Glomerular endothelial cell (primary cell): ENCODE results near the gene ZSCAN9. TPM values are rescaled to one million over a fixed set of nuclear protein-coding genes. Genes with fewer than 3 reads are reported as not detected.

ENCODE experiments used
- DNase-seq: peaks from one replicate; pipeline ENCODE4 v3.0.0-alpha.2; 2011; ENCODE audit warnings: low read depth, low spot score; ENCODE audit errors: extremely low read depth
- total RNA-seq: library from RNA; depleted of rRNA; stranded (reverse); fragments of >200 nt; gene quantifications from 2 replicates; pipeline ENCODE4 v1.2.3, GENCODE V29; 2015

Gene ZSCAN9
- total RNA-seq, 1 donor from 2014 or later, result 18.6 TPM

DNA sequence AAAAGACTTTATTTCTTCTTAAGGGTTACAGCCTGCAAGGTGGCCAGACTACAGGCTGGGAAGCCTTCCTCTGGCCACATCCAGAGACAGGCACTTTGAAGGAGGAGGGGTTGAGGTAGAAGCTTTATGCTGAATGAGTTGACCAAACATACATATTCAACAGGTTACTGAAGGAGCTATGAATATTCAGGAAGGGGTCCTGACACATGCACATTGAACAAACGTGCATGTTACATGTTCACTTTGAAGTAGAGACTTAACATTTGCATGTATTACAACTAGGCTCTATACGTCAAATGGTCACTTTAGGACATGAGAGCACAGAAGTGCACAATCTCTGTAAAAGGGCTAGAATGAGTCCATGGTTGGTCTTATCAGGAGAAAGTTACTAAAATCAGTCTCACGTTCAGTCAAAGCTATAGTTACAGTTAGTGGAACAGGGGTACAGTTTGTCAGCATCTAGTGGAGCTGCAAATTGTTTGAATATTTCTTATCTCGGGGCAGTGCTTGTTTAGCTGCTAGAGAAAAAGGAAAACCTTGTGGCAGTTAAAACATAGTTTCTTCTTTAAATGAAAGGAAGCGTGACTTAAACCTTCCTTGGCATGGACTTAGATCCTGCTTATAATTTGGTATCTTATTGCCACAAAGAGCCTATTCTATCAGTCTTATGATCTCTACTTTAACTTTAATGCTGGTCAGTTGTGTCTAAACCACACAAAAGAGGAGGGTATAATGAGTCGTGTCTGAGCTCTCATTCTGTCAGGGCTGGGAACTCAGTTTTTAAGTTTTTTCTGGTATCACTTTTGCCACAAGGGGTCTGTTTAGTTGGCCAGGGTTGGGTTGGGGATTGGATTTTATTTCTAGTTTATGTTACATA is 4.6 kb upstream of the ZSCAN9 start:
- no peak for DNase-seq

DNA sequence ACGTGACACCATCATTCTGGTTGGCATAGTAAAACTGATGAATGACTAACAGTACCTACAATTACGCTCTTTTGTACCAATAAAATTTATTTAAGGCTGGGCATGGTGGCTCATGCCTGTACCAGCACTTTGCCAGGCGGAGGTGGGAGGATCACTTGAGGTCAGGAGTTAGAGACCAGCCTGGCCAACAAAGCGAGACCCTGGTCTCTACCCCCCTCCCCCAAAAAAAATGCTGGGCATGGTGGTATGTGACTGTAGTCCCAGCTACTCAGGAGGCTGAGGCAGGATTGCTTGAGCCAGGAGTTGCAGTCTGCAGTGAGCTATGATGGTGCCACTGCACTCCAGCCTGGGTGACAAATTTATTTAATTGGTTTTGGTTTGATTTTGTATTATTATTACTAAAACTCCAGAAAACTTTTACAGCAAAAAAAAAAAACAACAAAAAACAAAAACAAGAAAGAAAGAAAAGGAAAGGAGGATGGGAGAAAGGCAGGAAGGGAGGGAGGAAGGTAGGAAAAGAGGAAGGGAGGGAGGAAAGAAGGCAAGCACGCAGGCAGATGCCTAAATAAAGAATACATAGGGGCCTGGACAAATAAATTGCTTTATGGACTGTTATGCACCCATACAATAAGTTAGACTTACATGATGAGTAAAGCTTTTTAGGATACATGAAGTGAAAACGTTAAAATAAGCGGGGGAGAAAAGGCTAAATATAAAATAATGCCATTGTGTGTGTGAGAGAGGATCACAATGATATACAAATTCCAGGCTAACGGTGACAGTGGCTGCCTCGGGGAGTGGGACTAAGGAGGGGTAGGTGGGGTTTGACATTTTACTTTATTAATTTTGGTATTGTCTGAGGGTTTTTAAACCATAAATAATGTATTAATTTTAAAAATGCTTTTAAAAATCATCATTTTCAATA is 682 bp upstream of the ZSCAN9 start:
- DNase-seq, result no peak

DNA sequence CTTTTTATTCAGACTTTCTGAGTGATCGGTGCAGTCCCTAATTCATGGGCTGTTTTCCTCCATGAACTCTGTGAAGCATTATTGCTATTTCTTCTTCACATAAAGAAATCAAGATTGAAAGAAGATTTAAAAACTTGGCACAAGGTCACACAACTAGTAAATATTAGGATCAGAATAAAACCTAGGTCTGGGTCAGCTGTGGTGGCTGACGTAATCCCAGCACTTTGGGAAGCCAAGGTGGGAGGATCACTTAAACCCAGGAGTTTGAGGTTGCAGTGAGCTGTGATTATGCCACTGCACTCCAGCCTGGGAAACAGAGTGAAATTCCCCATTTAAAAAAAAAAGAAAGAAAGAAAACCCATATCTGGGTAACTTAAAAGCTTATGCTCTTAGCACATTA is 1.4 kb downstream of the ZSCAN9 start:
- no peak for DNase-seq

DNA sequence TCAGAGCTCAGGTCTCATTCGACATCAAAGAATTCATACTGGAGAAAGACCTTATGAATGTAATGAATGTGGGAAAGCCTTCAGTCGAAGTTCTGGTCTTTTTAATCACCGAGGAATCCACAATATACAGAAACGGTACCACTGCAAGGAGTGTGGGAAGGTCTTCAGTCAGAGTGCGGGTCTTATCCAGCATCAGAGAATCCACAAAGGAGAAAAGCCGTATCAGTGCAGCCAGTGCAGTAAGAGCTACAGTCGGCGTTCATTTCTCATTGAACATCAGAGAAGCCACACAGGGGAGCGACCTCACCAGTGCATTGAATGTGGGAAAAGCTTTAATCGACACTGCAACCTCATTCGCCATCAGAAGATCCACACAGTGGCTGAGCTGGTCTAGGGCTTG is 7.7 kb downstream of the ZSCAN9 start:
- DNase-seq, result no peak

DNA sequence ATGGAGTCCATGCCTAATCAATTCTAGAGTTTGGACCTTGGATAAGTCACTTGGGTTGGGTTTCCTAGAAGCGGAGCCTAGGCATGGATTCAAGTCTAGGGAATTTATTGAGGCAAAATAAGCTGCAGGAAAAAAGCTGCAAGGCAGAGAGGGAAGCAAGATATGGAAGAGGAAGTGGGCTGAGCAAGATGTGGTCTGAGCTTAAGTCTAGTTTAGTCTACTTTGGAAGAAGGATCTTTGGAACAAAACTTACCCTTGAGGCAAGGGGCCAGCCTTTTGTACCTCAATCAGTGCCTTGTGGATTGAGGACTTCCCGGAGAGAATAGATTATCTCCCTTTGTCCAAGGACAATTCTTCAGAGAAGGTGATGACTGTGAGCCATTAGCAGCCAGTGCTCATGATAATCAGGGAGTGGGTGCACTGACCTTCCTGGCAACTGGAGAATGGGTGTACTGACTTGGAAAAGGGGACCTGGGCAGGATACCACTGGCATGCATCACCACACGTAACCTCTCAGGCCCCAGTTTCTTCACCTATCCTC is 10.9 kb downstream of the ZSCAN9 start:
- DNase-seq, result no peak

DNA sequence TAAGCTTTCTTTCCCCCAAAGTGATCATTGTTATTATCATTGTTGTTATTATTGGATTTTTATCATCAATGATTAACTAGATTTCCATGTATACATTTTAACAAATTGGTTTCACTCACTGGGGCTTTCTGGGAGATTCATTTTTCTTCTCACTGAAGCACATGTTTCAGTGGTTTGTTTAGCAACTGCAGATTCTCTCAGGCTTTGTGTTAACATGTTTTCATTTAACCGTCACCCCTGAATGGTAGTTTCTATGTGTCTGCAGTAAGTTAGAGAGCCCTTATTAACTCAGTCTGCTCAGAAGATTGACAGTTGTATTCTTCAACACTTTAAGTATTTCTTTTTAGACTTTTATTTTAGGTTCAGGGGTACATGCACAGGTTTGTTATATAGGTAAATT is 14.6 kb downstream of the ZSCAN9 start:
- DNase-seq, result no peak

DNA sequence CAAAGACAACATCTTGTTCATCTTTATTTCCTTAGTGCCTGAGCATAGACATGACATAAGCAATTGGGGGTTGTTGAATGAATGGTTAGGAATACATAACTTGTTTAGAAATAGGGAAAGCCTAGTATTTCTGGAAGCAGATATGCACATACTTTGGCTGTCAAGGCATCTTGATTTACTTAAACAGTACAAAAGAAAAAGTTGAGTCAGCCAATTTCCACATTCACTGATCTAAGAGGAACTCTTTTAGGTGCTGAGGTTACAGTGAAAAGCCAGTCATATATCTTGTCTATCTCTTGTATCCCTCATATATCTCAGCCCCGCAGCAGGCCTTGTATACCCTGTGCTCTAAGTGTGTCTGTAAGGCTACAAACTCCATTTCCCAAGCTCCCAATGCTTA is 15.4 kb downstream of the ZSCAN9 start:
- DNase-seq, result no peak

DNA sequence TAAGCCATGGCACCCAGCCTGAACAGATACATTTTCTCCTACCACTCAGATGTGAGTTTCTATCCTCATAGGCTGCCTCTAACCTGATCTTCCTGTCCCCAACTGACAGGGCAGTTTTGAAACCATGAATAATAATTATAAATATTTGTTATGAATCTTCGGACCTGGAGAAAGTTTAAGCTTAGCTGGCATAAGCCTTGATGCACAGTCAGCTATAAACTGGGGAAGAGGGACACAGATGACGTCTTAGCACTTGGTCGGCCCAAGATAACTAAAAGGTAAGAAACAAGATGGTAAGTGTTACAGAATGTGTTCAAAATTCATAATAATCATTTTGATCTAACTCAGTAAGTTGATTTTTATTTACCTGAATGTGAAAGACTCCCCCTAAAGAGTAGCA is 18.9 kb downstream of the ZSCAN9 start:
- DNase-seq, result no peak

DNA sequence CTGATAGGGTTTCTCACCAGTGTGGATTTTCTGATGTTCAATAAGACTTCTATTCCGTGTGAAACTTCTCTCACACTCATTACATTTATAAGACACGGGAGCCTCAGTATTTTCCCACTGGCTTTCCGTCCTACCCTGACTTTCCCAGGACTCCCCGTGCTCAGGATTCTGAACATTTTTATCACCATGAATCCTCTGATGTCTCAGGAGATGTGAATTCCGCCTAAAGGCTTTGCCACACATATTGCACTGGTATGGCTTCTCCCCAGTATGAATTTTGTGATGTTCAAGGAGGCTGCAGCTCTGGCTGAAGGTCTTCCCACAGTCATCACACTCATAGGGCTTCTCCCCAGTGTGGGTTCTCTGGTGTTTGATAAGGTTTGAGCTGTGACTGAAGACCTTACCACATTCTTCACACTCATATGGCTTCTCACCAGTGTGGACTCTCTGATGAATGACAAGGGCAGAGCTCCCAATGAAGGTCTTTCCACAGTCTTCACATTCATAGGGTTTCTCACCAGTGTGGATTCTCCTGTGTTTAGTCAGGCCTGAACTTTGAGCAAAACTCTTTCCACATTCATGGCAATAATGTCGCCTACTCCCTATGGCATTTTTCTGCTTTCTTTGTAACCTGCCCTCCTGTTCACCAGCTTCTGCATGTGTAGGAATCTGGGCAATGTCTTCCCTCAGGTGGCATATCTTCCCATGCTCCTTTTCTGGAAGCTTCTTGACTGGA is 20.3 kb downstream of the ZSCAN9 start:
- no peak for DNase-seq

DNA sequence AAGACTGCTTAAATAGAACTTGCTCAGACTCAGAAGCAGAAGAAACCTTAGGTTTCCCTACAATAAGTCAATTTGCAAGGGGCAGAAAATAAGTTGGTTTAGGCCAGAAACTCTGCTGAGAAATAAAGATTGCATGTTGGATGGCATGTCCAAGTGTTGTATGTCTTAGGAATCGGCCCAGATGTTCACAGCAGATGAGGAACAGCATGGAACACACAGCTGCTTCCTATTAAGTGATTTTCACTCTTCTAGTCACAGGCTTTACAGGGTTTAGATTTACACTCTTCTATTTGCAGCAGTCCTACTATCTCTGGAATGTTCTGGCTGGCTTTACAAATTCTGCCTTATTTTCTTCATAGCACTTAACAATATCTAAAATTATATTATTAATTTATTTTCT is 23.8 kb downstream of the ZSCAN9 start:
- DNase-seq, result no peak

DNA sequence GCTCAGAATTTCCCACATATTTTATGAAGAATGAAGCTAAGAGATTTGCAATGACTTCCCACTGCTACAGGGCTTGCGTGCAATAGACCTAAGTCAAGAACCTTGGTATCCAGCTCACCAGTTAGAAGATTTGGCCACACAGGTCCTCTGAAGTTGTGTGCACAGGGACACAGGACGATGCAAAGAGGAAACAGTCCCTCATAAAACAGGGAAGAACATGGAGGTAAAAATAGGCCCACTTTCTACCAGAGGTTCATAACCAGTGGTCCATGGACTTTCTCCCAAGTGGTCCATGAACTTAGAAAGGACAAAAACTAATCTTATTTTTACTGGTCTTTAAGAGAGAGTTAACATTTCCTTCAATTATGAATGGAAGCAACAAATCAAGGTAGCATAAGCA is 25.7 kb downstream of the ZSCAN9 start:
- no peak for DNase-seq

DNA sequence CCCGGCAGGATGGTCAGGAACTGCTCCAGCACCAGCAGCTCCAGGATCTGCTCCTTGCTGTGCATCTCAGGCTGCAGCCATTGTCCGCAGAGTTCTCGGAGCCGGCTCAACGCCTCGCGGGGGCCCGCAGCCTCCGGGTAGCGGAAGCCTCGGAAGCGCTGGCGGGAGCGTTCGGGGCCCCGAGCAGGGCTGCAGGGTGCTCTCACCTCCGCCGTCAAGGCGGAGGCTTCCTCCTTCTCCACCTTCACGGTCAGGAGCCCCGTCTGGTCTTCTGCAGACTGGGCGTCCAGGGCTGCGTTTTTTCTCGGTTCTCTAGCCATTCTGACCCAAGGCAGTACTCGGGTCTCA is 26.6 kb downstream of the ZSCAN9 start:
- DNase-seq, result no peak

DNA sequence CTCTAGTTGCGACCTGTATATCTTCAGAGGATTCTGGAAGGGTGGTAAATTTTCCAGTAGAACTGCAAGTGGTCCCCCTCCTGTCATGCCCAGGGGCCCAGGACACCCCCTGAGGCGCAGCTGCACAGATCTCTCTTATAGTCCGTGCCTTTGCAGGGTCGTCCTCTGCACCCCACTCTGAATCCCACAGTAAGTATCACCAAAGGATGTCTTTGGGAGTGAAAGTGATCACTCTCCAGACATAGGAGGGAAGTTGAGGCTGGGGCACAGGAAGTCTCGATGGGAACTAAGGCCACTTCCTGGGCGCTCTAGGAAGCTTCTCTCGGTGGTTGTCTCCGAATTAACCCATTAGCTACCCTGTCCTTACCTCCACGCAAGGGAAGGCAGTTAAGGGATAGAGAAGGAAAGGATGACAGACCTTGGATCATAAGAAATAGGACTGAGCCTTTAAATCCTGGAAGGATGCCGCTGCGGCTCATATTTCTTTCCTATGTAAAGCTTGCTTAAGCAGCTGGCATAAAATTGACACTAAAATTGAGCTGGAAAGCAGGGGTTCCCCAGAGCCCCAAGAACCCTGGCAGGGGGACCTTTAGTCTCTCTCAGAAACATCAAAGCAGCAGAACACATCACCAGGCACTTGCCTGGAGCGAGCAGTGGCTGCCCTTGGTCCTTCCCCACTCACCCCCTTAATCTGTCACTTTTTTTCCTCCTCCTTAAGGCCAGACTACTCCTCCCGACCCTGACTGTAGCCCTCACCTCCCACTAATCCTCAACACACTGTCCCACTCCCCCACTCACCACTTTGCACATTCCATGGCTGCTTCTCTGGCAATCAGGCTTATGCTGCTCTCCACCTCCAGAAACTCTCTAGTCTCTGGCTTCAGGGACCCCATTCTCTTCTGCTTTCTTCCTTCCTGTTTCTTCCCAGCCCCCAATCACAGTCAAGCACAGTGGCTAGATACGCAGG is 27.2 kb downstream of the ZSCAN9 start, which contains the start of gene ZKSCAN4:
Gene ZKSCAN4, minus strand, starts transcription at position 261 of the 967 bp plus-strand sequence. CDS start 289 bp downstream, outside the sequence.
- peak; percentile 74 for DNase-seq

DNA sequence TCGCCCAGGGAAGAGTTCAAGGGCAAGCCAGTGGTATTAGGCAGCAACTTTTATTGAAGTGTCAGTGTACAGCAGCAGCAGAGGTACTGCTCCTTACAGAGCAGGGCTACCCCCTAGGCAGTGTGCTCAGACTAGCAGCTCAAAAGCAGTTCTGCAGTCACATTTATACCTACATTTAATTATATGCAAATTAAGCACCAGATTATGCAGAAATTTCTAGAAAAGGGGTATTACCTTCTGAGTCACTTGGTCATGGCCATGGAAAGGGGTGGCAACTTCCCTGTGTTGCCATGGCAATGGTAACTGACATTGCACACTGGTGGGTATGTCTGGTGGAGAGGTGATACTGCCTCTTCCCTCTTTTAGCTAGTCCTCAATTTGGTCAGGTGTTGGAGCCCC is 29.0 kb downstream of the ZSCAN9 start:
- no peak for DNase-seq

DNA sequence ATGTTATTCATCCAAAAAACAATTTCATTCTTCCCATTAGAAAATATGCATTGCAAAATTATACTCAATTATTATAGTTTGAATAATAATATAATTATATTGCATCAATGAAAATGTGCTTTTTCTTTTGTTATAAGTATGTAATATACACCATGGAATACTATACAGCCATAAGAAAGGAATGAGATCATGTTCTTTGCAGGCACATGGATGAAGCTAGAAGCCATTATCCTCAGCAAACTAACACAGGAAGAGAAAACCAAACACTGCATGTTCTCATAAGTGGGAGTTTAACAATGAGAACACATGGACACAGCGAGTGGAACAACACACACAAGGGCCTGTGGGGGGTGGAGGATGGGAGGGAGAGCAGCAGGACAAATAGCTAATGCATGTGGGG is 32.0 kb downstream of the ZSCAN9 start:
- no peak for DNase-seq

DNA sequence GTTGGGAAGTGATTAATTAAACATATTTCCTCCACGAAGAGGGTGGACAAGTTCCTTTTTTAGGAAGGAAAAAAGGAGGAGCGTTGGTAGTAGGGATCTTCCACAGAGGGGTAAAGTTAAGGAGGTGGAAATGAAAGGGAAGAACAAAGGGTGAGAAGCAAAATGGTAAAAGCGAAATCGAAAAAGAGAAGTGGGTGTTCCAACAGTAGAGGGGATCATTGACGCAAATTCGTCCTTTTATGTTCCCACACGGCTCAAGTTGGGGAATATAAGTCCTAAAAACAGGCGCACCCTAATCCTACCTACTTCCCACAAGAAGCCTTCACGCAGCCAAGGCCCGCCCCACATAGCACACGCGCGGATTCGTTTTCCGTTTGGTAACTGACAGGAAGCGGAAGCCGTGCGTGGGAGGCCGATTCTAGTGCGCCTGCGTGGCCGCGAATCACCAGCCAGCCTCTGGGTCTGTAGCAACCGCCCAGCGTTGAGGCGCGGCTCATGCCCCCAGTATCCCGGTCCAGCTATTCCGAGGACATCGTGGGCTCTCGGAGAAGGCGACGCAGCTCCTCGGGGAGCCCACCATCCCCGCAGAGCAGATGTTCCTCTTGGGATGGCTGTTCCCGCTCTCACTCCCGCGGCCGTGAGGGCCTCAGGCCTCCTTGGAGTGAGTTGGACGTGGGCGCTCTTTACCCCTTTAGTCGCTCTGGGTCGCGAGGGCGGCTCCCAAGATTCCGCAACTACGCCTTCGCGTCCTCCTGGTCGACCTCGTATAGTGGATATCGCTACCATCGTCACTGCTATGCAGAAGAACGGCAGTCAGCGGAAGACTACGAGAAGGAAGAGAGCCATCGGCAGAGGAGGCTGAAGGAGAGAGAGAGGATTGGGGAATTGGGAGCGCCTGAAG is 34.1 kb downstream of the ZSCAN9 start, which contains the start of gene NKAPL:
Gene NKAPL, plus strand, starts transcription at position 421 of the 901 bp plus-strand sequence. Its CDS starts 75 bp downstream, at position 496.
- DNase-seq, result no peak

DNA sequence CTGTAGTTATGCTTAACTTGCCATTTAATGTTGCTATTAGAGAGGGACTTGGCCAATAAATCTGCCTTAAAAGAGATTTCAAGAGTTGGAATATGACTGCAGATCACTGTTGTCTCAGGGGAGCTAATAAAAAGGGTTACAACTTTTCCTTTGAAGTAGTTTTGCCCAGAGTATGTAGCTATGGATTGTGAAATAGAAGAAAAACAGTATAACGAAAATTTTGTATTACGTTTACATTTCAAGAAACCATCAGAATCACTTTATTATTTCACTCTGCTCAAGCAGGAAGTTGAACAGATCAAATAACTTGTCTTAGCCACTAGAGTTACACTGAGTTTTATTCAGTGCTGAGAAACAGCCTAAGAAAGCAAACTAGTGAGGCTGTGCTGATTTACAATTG is 38.8 kb downstream of the ZSCAN9 start:
- DNase-seq, result no peak

DNA sequence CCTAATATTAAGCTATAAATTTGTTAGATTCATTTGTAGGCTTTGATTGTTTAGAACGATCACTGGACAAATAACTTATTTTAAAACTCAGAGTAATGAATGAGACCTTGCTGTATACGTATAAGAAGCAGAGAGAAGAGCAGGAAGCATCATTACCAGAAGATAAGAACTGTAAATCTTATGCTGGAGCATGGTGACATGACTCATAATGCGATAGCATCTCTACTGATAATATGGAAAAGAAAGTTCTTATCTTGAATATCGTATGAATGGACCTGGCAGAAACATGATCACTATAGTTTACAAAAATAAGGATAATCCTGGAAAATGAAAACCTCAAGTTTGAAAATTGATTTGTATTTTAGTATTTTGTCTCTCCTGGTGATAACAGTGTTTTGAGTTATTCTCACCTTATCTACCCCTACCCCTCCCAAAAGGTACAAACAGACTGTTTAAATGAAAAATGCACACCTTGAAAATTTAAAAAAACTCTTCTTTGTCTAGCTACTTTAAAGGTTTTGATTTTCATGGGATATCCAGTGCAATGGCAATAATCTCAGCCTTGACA is 39.8 kb downstream of the ZSCAN9 start:
- no peak for DNase-seq
